ENCODE results near the gene CREB1. TPM values are rescaled to one million over a fixed set of nuclear protein-coding genes. Genes with fewer than 3 reads are reported as not detected.

CREB1 gene
- total and polyA plus RNA-seq, 5 experiments from 2014 or later, result 58.5 to 149 (median 71.4) TPM

DNA sequence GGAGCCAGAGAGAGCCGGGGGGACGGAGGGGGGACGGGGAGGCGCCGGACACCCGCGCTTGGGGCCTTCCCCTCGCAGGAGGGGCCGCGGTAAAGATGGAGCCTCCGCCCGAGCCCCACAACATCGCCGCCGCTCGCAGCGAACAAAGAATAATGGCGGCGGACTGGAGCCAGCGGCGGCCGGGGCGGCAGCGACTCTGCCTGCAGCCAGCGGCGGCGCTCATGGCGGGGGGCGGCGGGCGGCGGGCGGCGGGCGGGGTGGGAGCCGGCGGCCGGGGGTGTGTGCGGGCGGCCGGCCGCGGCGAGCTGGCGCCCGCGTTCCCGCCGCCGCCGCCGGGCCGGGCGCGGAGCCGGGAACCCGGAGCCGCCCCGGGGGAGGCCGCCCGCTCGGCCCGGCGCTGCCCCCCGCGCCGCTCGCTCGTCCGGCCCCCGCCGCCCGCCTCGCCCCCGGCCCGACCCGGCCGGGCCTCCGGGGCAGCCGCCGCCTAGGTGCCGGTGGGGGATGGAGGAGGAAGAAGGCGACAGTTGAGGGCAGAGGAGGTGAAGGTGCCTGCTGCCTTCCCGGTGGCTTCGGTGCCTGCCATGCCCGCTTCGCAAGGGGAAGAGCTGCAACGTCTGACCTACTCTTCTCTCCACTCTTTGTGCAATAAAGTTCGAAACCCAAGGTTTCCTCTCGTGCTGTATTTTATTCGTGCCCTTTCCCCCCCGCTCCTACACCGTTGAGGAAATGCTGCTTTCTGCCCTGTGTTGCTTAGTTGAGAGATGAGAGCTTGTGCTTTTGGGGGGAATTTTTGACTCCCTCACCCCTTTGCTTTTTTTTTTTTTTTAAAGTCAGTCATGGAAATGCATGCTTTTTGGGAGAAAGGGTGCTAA is 634 bp downstream of the CREB1 start:
- peak; percentile 44 to 81 (median 66) for DNase-seq
- H3K27ac Mint-ChIP-seq, result peak overlapping the region; percentile 98 to 100 (median 99)
- POLR2A ChIA-PET, result interaction anchor here (0.5 to 6.1 kb wide), 41 partner anchors 8 to 1371 kb away, joined by 3 to 115 read pairs (median 5); partner anchors contain the start of genes CCNYL1, EEF1B2, FASTKD2 and IDH1
- H3K36me3 Mint-ChIP-seq, result peaks cover 0 to 2% (median 0%) of the 10 kb centered on the region in 3 donors
- H3K4me3 Mint-ChIP-seq, result peak overlapping the region; percentile 85 to 100 (median 96)
- ATAC-seq, result peak; percentile 3 to 29
- H3K9me3 Mint-ChIP-seq, result peaks cover 0 to 7% (median 0%) of the 10 kb centered on the region in 9 donors
- peaks cover 31 to 74% (median 62%) of the 10 kb centered on the region in 4 donors for H3K4me1 Mint-ChIP-seq
- H3K27me3 Mint-ChIP-seq, result peaks cover 0 to 4% (median 0%) of the 10 kb centered on the region in 5 donors

DNA sequence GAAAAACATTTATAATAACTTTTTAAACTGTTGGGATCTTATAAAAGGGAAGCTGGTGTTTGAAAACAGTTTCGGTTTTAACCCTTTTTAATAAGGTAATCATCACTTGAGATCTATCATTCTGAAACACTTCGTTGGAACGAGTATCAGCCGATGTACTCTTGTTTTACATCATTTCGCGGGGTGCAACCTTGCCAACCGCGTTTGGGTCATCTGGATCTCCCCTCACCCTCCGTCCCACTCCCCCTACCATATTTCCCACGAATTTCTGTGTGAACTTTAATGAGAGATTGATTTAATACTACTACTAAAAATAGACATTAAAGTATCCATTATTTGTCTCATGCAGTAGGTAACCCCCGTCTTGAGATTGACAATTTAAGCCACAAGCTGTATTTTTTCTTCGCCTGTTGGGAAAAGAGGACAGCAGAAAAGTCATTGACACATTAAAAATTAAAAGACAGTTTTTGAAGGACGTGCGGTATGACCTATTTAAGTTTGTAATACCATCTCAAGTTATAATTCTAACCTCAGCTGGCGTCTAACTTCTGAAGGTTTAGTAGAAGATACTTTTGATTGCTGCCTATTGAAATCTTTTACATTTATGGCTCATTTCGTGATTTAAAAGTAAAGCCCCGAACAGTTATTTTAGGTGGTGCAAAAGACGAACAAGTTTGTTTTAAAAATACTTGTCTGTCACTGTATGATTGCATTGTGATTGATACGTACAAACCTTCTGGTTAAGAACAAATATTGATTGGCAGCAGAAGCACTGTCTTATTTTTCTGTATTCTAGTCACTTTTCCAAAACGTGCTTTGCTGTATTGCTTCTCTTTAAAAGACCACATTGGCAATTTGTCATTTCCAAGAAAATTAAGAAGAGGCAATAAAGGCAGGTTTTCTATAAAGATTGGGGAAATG is 1.5 kb downstream of the CREB1 start:
- H3K4me1 Mint-ChIP-seq, result peaks cover 25 to 73% (median 59%) of the 10 kb centered on the region in 4 donors
- DNase-seq, result peak in 1 of 10 donors; percentile 8
- ATAC-seq, result no peak
- POLR2A ChIA-PET, result interaction anchor here (0.6 to 6.1 kb wide), 23 partner anchors 8 to 494 kb away, joined by 3 to 115 read pairs (median 5); partner anchors contain the start of genes CCNYL1, KLF7, METTL21A and PLEKHM3
- H3K9me3 Mint-ChIP-seq, result peaks cover 0 to 7% (median 0%) of the 10 kb centered on the region in 9 donors
- H3K27me3 Mint-ChIP-seq, result peaks cover 0 to 4% (median 0%) of the 10 kb centered on the region in 5 donors
- peak overlapping the region; percentile 96 to 100 (median 98) for H3K27ac Mint-ChIP-seq
- peaks cover 0 to 2% (median 0%) of the 10 kb centered on the region in 3 donors for H3K36me3 Mint-ChIP-seq
- H3K4me3 Mint-ChIP-seq, result peak overlapping the region; percentile 84 to 97 (median 90)

DNA sequence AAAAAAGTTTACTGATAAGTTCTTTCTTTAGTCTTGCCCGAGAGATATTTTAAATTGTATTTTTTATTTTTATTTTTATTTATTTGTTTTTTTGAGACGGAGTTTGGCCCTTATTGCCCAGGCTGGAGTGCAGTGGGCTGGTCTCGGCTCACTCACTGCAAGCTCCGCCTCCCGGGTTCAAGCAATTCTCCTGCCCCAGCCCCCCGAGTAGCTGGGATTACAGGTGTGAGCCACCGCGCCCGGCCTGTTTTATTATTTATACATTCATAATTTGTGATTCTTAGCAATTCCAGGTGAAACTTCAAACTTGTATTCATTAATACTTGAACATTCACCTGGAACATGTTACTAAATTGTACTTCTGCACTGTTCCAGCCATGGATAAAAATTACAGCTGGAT is 2.9 kb downstream of the CREB1 start:
- ATAC-seq (no peak), DNase-seq (no peak)
- POLR2A ChIA-PET, result interaction anchor here (1.4 to 6.1 kb wide), 3 partner anchors 15 to 179 kb away, joined by 4 to 34 read pairs (median 20); partner anchors contain the start of genes CCNYL1 and METTL21A
- H3K4me3 Mint-ChIP-seq, result peak overlapping the region; percentile 72 to 97 (median 90)
- H3K27me3 Mint-ChIP-seq, result peaks cover 0 to 4% (median 0%) of the 10 kb centered on the region in 5 donors
- peak overlapping the region; percentile 72 to 100 (median 98) for H3K27ac Mint-ChIP-seq
- H3K4me1 Mint-ChIP-seq, result peaks cover 21 to 70% (median 57%) of the 10 kb centered on the region in 4 donors
- H3K36me3 Mint-ChIP-seq, result peaks cover 0 to 3% (median 2%) of the 10 kb centered on the region in 3 donors
- H3K9me3 Mint-ChIP-seq, result peaks cover 0 to 6% (median 0%) of the 10 kb centered on the region in 9 donors

DNA sequence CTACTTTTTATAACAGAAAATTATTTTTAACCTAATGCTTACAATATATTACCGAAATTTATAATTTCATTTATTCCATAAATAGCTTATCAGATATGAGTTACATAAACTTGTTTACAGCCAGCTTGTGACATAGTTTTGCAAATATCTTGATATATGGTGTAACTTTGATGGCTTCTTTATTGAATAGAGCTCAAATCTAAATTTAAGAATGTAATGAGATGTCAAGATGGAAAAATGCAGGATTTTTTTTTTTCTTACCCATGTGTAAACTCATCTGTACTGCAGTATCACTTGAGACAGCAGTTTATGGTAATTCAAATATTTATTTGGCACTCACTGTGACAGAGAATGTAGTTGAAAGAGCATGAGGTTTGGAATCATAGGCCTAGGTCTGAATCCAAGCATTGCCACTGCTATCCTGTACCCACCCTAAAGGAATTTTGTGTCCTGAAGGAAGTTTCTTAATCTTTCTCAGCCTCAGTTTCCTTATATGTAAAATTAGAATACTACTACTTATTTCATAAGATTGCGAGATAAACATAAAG is 3.8 kb downstream of the CREB1 start:
- Mint-ChIP-seq H3K27ac (peak overlapping the region; percentile 49 to 100 (median 87)), H3K4me1 (peaks cover 18 to 70% (median 56%) of the 10 kb centered on the region in 4 donors), H3K36me3 (peaks cover 0 to 4% (median 3%) of the 10 kb centered on the region in 3 donors), H3K4me3 (peak overlapping the region in 8 of 10 donors; percentile 39 to 70 (median 58)), H3K9me3 (peaks cover 0 to 2% (median 0%) of the 10 kb centered on the region in 9 donors), H3K27me3 (peaks cover 0 to 4% (median 0%) of the 10 kb centered on the region in 5 donors)
- no peak for ATAC-seq
- POLR2A ChIA-PET, result interaction anchor here (0.5 to 6.1 kb wide), 4 partner anchors 14 to 178 kb away, joined by 3 to 34 read pairs (median 12); partner anchors contain the start of genes CCNYL1 and METTL21A
- DNase-seq, result no peak

DNA sequence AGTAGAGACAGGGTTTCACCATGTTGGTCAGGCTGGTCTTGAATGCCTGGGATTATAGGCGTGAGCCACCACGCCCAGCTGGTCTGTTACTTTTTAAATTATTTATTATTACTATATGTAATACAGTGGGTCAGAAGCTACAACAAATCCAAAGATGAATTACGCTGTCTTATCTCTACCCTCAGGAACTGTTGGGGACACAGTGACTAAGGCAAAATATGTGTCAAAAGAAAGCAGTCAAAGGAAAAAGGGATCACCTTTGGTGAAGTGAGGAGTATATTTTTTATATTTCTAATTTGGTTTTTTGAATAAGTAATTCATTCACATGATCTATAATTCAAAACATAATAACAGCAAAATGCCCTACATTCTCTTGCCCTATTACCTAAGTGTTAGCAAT is 4.7 kb downstream of the CREB1 start:
- Mint-ChIP-seq H3K27me3 (peaks cover 0 to 4% (median 0%) of the 10 kb centered on the region in 5 donors), H3K27ac (peak overlapping the region; percentile 64 to 100 (median 88)), H3K4me3 (peak overlapping the region in 7 of 10 donors; percentile 14 to 67 (median 54)), H3K4me1 (peaks cover 18 to 75% (median 58%) of the 10 kb centered on the region in 4 donors), H3K36me3 (peaks cover 0 to 4% (median 3%) of the 10 kb centered on the region in 3 donors), H3K9me3 (peaks cover 0 to 2% (median 0%) of the 10 kb centered on the region in 9 donors)
- POLR2A ChIA-PET, result interaction anchor here (0.5 to 6.1 kb wide), 4 partner anchors 13 to 177 kb away, joined by 3 to 34 read pairs (median 12); partner anchors contain the start of genes CCNYL1 and METTL21A
- ATAC-seq (no peak), DNase-seq (no peak)

DNA sequence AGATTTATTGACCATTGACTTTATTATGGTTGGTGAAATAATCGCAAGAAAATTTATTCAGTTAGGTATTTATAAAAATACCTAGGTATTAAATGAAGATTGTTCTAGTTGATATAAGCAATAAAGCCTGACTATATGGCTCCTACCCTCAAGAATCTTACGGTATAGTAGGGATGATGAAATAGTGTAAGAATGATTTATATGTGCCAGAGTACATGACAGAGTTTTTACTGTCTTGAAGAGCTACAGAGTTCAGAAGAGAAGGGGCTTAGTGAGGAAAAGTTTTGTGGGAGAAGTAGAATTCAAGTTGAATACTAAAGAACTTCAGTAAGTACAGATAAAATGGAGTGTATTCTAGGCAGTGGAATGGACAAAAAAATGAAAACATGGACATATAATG is 9.7 kb downstream of the CREB1 start:
- H3K9me3 Mint-ChIP-seq, result no peaks in the 10 kb centered on the region
- ATAC-seq (no peak), DNase-seq (no peak)
- peaks cover 0 to 12% (median 9%) of the 10 kb centered on the region in 3 donors for H3K36me3 Mint-ChIP-seq
- H3K4me1 Mint-ChIP-seq, result peaks cover 23 to 90% (median 72%) of the 10 kb centered on the region in 4 donors
- H3K4me3 Mint-ChIP-seq, result peak overlapping the region in 5 of 10 donors; percentile 1 to 28 (median 8)
- H3K27ac Mint-ChIP-seq, result peak overlapping the region in 4 of 10 donors; percentile 23 to 74 (median 50)
- POLR2A ChIA-PET, result interaction anchor here (1.5 to 1.8 kb wide), 2 partner anchors 9 to 17 kb away, joined by 3 to 11 read pairs; partner anchors contain the start of gene CREB1
- no peaks in the 10 kb centered on the region for H3K27me3 Mint-ChIP-seq

DNA sequence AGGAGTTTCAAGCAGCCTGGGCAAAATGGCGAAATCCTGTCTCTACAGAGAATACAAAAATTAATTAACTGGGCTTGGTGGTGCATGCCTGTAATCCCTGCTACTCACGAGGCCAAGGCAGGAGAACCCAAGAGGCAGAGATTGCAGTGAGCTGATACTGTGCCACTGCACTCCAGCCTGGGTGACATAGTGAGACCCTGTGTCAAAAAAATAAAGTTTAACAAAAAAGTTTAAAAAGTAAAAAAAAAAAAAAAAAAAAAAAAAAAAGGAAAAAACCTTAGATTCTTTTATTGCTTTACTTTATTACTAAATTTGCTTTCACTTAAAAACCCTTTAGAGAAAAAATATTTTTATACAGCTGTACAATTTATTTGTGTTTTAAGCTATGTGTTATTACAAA is 10.7 kb downstream of the CREB1 start:
- no peak for DNase-seq
- Mint-ChIP-seq H3K4me1 (peaks cover 20 to 90% (median 72%) of the 10 kb centered on the region in 4 donors), H3K27ac (peak overlapping the region in 3 of 10 donors; percentile 14 to 70 (median 31)), H3K36me3 (peaks cover 0 to 16% (median 9%) of the 10 kb centered on the region in 3 donors), H3K9me3 (no peaks in the 10 kb centered on the region), H3K27me3 (no peaks in the 10 kb centered on the region), H3K4me3 (peak overlapping the region in 2 of 10 donors; percentile 0 to 39)
- POLR2A ChIA-PET, result interaction anchor here (0.7 to 1.5 kb wide), 3 partner anchors 9 to 531 kb away, joined by 3 to 11 read pairs (median 8); no protein-coding TSS in a partner anchor
- ATAC-seq, result no peak

DNA sequence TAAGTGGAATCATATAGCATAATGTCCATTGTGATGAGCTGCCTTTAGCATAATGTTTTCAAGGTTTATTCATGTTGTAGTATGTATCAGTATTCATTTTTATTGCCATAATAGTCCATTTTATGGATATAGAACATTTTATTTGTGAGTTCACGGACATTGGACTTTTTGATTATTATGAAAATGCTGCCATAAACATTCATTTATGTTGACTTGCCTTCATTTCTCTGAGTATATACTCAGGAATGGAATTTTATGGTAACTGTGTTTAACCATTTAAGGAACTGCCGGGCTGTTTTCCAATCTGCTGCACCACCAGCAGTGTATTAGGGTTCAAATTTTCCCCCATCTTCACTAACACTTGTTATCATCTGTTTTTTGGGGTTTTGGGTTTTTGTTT is 12.2 kb downstream of the CREB1 start:
- POLR2A ChIA-PET, result interaction anchor here (0.5 kb wide), 1 partner anchor 11 kb away, joined by 3 read pairs; no protein-coding TSS in a partner anchor
- Mint-ChIP-seq H3K27me3 (no peaks in the 10 kb centered on the region), H3K4me3 (peak overlapping the region in 2 of 10 donors; percentile 14 to 50), H3K4me1 (peaks cover 23 to 90% (median 73%) of the 10 kb centered on the region in 4 donors), H3K27ac (peak overlapping the region in 3 of 10 donors; percentile 9 to 31 (median 11)), H3K9me3 (no peaks in the 10 kb centered on the region), H3K36me3 (peaks cover 2 to 19% (median 15%) of the 10 kb centered on the region in 3 donors)
- DNase-seq (no peak), ATAC-seq (no peak)

DNA sequence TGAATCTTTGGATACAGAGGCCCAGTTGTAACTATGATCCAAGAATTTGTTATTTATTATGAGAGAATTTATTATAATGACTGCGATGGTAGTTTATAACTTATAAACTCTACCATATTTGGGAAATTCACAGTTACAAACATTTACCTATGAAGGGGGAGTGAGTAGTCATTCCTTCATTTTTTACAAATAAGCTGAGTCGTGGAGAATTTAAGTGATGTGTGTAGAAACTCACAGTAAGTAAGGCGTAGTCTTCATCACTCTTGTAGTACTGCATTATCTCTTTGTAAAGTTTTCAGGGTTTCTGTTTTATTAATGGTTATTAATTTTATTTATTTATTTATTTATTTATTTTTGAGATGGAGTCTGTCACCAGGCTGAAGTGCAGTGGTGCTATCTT is 13.5 kb downstream of the CREB1 start:
- ATAC-seq (no peak), DNase-seq (no peak)
- H3K4me3 Mint-ChIP-seq, result no peak overlapping the region
- POLR2A ChIA-PET, result interaction anchor here (1.1 kb wide), 1 partner anchor 12 kb away, joined by 4 read pairs; no protein-coding TSS in a partner anchor
- no peak overlapping the region for H3K27ac Mint-ChIP-seq
- no peaks in the 10 kb centered on the region for H3K9me3 Mint-ChIP-seq
- peaks cover 6 to 24% (median 15%) of the 10 kb centered on the region in 3 donors for H3K36me3 Mint-ChIP-seq
- H3K27me3 Mint-ChIP-seq, result no peaks in the 10 kb centered on the region
- H3K4me1 Mint-ChIP-seq, result peaks cover 22 to 87% (median 69%) of the 10 kb centered on the region in 4 donors

DNA sequence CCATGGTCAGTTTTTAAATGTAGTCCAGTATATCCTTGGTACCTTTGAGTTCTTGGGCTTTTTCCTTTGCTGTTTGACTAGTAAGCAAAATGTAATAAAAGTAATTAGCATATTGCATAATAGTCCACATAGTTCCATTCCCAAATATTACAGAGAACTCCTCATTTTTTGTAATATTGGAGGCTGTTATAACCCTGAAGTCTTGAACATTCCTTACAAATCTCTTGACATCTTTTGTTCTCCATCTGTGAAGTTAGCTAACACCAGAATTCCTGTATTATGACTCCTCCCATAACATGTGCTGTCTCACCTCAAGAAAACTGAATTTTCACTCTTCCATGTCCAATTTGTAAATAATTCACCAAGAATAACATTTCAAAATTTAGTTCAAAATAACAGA is 17.1 kb downstream of the CREB1 start:
- ATAC-seq, result no peak
- Mint-ChIP-seq H3K9me3 (no peaks in the 10 kb centered on the region), H3K27ac (peak overlapping the region in 2 of 10 donors; percentile 13 to 24)

DNA sequence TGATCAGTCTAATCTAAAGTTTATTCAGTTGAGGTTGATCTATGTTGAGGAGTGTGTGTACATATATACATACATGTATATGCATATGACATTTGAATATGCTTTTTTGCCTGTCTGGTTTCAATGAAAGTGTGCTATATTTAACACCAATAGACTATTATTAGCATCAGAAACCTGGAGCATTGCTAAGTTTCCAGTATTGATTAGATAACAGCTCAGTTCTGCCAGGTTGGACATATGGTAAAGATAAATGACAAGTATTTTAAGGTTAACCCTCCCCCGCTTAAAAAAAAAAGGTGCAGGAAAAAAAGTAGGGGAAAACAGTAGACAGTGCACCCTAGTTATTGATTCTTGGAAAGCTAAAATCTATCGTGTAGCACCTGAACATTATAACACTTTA is 19.4 kb downstream of the CREB1 start:
- POLR2A ChIA-PET, result interaction anchor here (4.5 kb wide), 1 partner anchor 17 kb away, joined by 34 read pairs; the partner anchor contains the start of gene CREB1
- H3K4me3 Mint-ChIP-seq, result peak overlapping the region in 2 of 10 donors; percentile 14 to 57
- H3K36me3 Mint-ChIP-seq, result peaks cover 6 to 25% (median 10%) of the 10 kb centered on the region in 3 donors
- H3K9me3 Mint-ChIP-seq, result no peaks in the 10 kb centered on the region
- peak overlapping the region in 7 of 10 donors; percentile 3 to 65 (median 35) for H3K27ac Mint-ChIP-seq
- peaks cover 19 to 77% (median 66%) of the 10 kb centered on the region in 4 donors for H3K4me1 Mint-ChIP-seq
- no peak for DNase-seq
- H3K27me3 Mint-ChIP-seq, result no peaks in the 10 kb centered on the region
- no peak for ATAC-seq

More for the DNA sequence above, 17.1 kb downstream of the CREB1 start:
- Mint-ChIP-seq H3K27me3 (no peaks in the 10 kb centered on the region), H3K4me3 (peak overlapping the region in 2 of 10 donors; percentile 3 to 10), H3K36me3 (peaks cover 6 to 18% (median 15%) of the 10 kb centered on the region in 3 donors), H3K4me1 (peaks cover 24 to 85% (median 72%) of the 10 kb centered on the region in 4 donors)
- POLR2A ChIA-PET, result interaction anchor here (4.5 kb wide), 1 partner anchor 15 kb away, joined by 34 read pairs; the partner anchor contains the start of gene CREB1
- DNase-seq, result no peak

Measured in naive thymus-derived CD8-positive, alpha-beta T cell (primary cell).